Measurements from ENCODE around the gene LCP2. TPM values are rescaled to one million over a fixed set of nuclear protein-coding genes. Genes with fewer than 3 reads are reported as not detected.

The LCP2 gene
- total and polyA plus RNA-seq, 2 donors (not counting 1 experiment from before 2014, with no cell fraction given), result 11.7 to 13.9 TPM

DNA sequence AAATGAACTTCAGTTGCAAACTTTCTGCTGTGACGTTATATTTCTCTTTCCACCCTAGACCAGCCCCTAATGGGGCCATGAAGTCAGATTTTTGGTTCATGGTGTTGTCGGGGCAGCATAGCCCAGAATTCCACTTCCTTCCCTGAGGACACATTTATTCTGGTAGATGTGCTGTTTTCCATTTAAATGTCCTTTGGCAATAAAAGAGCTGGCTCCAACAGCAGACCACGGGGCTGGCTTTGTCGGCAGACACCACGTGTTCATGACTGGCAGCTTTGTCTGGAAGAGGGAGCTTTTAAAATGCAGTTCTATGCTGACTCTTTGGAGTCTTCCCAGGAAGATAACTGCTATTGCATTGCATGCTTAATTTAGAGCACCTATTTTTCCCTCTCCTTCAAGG, 17.6 kb upstream of the LCP2 start:
- H3K27ac Mint-ChIP-seq, result no peak overlapping the region

More for the DNA sequence above, 17.6 kb upstream of the LCP2 start:
- no peak for DNase-seq
- Histone ChIP-seq H3K4me2 (replicated peaks; ENCODE audit: low read depth, low read length, poor library complexity, severe bottlenecking) (no peak overlapping the region), H3K27me3 (replicated peaks in 1 of 4; ENCODE audit: control extremely low read depth in 1 of 4, control insufficient read depth in 3 of 4, insufficient read depth in 4 of 4, low read length in 3 of 4) (peaks cover 0 to 7% (median 0%) of the 10 kb centered on the region in 4 experiments), H3K9ac (ENCODE audit: low read length) (no peak overlapping the region), H3K27ac (ENCODE audit: low read length in 2 of 2) (no peak overlapping the region), H3K4me3 (ENCODE audit: control extremely low read depth in 1 of 5, extremely low read depth in 1 of 5, insufficient read depth in 1 of 5, low read depth in 2 of 5, low read length in 4 of 5) (no peak overlapping the region), H3K9me3 (ENCODE audit: control extremely low read depth in 1 of 3, control insufficient read depth in 2 of 3, insufficient read depth in 1 of 3, low read length in 2 of 3) (no peaks in the 10 kb centered on the region), H3K79me2 (ENCODE audit: control insufficient read depth, insufficient read depth, low read length) (no peaks in the 10 kb centered on the region), H3K4me1 (ENCODE audit: control insufficient read depth in 2 of 2, insufficient read depth in 2 of 2, low read length in 2 of 2) (peaks cover 14 to 22% of the 10 kb centered on the region in 2 donors), H2AFZ (ENCODE audit: insufficient read depth, low read depth, low read length, poor library complexity, severe bottlenecking) (no peak overlapping the region), H4K20me1 (ENCODE audit: control insufficient read depth, insufficient read depth, low read length, poor library complexity, severe bottlenecking) (no peaks in the 10 kb centered on the region), H3K36me3 (replicated peaks in 1 of 2; ENCODE audit: control extremely low read depth in 1 of 2, control insufficient read depth in 1 of 2, extremely low read depth in 1 of 2, insufficient read depth in 2 of 2, low read length in 1 of 2) (no peaks in the 10 kb centered on the region)
- POLR2A ChIA-PET, result no interaction called here
- Mint-ChIP-seq H3K27me3 (peaks cover 16% of the 10 kb centered on the region), H3K4me1 (peaks cover 13% of the 10 kb centered on the region), H3K4me3 (no peak overlapping the region), H3K9me3 (ENCODE audit: insufficient read depth) (no peaks in the 10 kb centered on the region)
- WGBS (ENCODE audit: insufficient coverage), result 60% methylated on average over 3 of the region's 5 CpGs
- no peak for TF ChIP-seq CTCF (IDR thresholded peaks at IDR 0.05)
- no peak for TF ChIP-seq EZH2 (IDR thresholded peaks at IDR 0.05; ENCODE audit: borderline replicate concordance, insufficient read depth, low read depth, low read length, poor library complexity, severe bottlenecking)
- intact Hi-C loops (cut with micrococcal nuclease), result no loop called here
- ATAC-seq (ENCODE audit: low read depth), result no peak
- CTCF ChIA-PET, result interaction anchor here (1.5 to 1.7 kb wide), 2 partner anchors 12 to 24 kb away, joined by 4 to 5 read pairs; no protein-coding TSS in a partner anchor

All from B cell (primary cell).